ENCODE data around the gene SNX5. TPM values are rescaled to one million over a fixed set of nuclear protein-coding genes. Genes with fewer than 3 reads are reported as not detected.

The SNX5 gene
- total and polyA plus RNA-seq, 10 of the 15 experiments (the other 5 are each of a cell fraction or from before 2014, with no cell fraction given) = 92.9 to 316 (median 245) TPM

- TF ChIP-seq ASH2L (IDR thresholded peaks at IDR 0.05; ENCODE audit: borderline replicate concordance, low read depth) (no peak), POLR2AphosphoS2 (IDR thresholded peaks at IDR 0.05; ENCODE audit: low read depth, low read length) (no peak), RAD21 (IDR thresholded peaks at IDR 0.05; ENCODE audit: insufficient read depth, low read depth, low read length) (no peak), CUX1 (IDR thresholded peaks at IDR 0.05; ENCODE audit: insufficient replicate concordance, low read depth, low read length) (no peak), IKZF1 (conservative IDR thresholded peaks at IDR 0.05) (no peak), POU2F2 (IDR thresholded peaks at IDR 0.05; ENCODE audit: borderline replicate concordance, low read depth, low read length) (no peak), TCF7 (IDR thresholded peaks at IDR 0.05; ENCODE audit: borderline replicate concordance) (no peak), ZNF592 (IDR thresholded peaks at IDR 0.05) (no peak), MXI1 (IDR thresholded peaks at IDR 0.05; ENCODE audit: low read depth, low read length) (no peak), BHLHE40 (IDR thresholded peaks at IDR 0.05; ENCODE audit: borderline replicate concordance in 1 of 2, low read depth in 2 of 2, low read length in 1 of 2) (no peak), CEBPB (IDR thresholded peaks at IDR 0.05; ENCODE audit: borderline replicate concordance in 1 of 2, low read depth in 2 of 2, low read length in 2 of 2) (no peak)
- RAD21 ChIA-PET (ENCODE audit: unreplicated experiment) = no interaction called here
- H3K9ac ChIP-seq (ENCODE audit: control insufficient read depth, insufficient read depth, low read length) = no peak overlapping the region
- WGBS (ENCODE audit: insufficient coverage, insufficient replicate concordance, low lambda C conversion rate, missing lambda C conversion rate) = 61% methylated on average over 4 of the region's 4 CpGs
- H3K27ac ChIP-seq (ENCODE audit: control insufficient read depth, insufficient read depth) = no peak overlapping the region
- no peaks in the 10 kb centered on the region for H4K20me1 ChIP-seq (ENCODE audit: control insufficient read depth, insufficient read depth)
- H3K4me3 ChIP-seq = no peak overlapping the region
- DNase-seq (ENCODE audit: low read depth, low spot score) (no peak), ATAC-seq (no peak), FAIRE-seq (no peak)
- H3K4me1 ChIP-seq (ENCODE audit: control insufficient read depth, insufficient read depth, low read length) = no peaks in the 10 kb centered on the region
- no peaks in the 10 kb centered on the region for H3K9me3 ChIP-seq (replicated peaks; ENCODE audit: control insufficient read depth, insufficient read depth, low read length)
- intact Hi-C loops (cut with micrococcal nuclease; ENCODE audit: unreplicated experiment) (no loop called here), in situ Hi-C loops (cut with MboI) (no loop called here)
- CTCF ChIA-PET = interaction anchor here (1.2 to 1.6 kb wide), 2 partner anchors 27 to 47 kb away, joined by 3 to 4 read pairs; no protein-coding TSS in a partner anchor
- no peak overlapping the region for H2AFZ ChIP-seq (ENCODE audit: control insufficient read depth, low read depth, low read length)
- H3K4me2 ChIP-seq (ENCODE audit: control insufficient read depth, insufficient read depth) = no peak overlapping the region
- POLR2A ChIA-PET = no interaction called here
- H3K79me2 ChIP-seq (ENCODE audit: control insufficient read depth, insufficient read depth, low read length) = no peaks in the 10 kb centered on the region
- 0 out of 4 replicates have a peak, but pooled peaks cover 0 to 1% of the 10 kb centered on the region in 2 experiments for H3K27me3 ChIP-seq (replicated peaks in 1 of 2; ENCODE audit: control insufficient read depth in 2 of 2, insufficient read depth in 2 of 2, low read length in 1 of 2)
- SMC1A ChIA-PET (ENCODE audit: uncharacterized antibody, unreplicated experiment) = interaction anchor here (1.1 kb wide), 1 partner anchor 26 kb away, joined by 3 read pairs; no protein-coding TSS in a partner anchor
- no TSS peak for BruUV-seq (replicated peaks)
- H3K36me3 ChIP-seq (ENCODE audit: control insufficient read depth in 2 of 2, insufficient read depth in 2 of 2, low read length in 1 of 2) = no peaks in the 10 kb centered on the region
Observed at GRCh38 chr20:17911927-17912326, 56.7 kb downstream of the SNX5 start.
